Measurements from ENCODE around the gene CALD1.

The CALD1 gene

GRCh38 chr7:134900166-134900982 is 120.9 kb downstream of the CALD1 start:
- DNase-seq = no peak

GRCh38 chr7:134901389-134902020 is 122.1 kb downstream of the CALD1 start:
- no peak for DNase-seq

GRCh38 chr7:134902058-134902457 is 122.6 kb downstream of the CALD1 start:
- DNase-seq = no peak

GRCh38 chr7:134903073-134903790 is 123.8 kb downstream of the CALD1 start:
- DNase-seq = no peak

GRCh38 chr7:134905375-134905774 is 125.9 kb downstream of the CALD1 start:
- no peak for DNase-seq

GRCh38 chr7:134907000-134907399 is 127.6 kb downstream of the CALD1 start:
- DNase-seq = no peak

GRCh38 chr7:134907639-134908038 is 128.2 kb downstream of the CALD1 start:
- no peak for DNase-seq

- DNase-seq = no peak
Observed at GRCh38 chr7:134908289-134908688, 128.9 kb downstream of the CALD1 start.

- DNase-seq = no peak
Observed at GRCh38 chr7:134910214-134910890, 130.9 kb downstream of the CALD1 start.

GRCh38 chr7:134910968-134911367 is 131.5 kb downstream of the CALD1 start:
- DNase-seq = no peak

- no peak for DNase-seq
Observed at GRCh38 chr7:134916171-134916883, 136.9 kb downstream of the CALD1 start.

- DNase-seq = no peak
Observed at GRCh38 chr7:134919240-134919641, 139.8 kb downstream of the CALD1 start.

GRCh38 chr7:134920026-134920753 is 140.8 kb downstream of the CALD1 start:
- DNase-seq = no peak

- DNase-seq = no peak
Observed at GRCh38 chr7:134922720-134923704, 143.6 kb downstream of the CALD1 start.

GRCh38 chr7:134925766-134926165 is 146.3 kb downstream of the CALD1 start:
- DNase-seq = no peak

GRCh38 chr7:134926396-134926795 is 147.0 kb downstream of the CALD1 start:
- DNase-seq = no peak

GRCh38 chr7:134927076-134927475 is 147.6 kb downstream of the CALD1 start:
- DNase-seq = no peak

GRCh38 chr7:134927723-134928122 is 148.3 kb downstream of the CALD1 start:
- no peak for DNase-seq

- DNase-seq = no peak
Observed at GRCh38 chr7:134928554-134928953, 149.1 kb downstream of the CALD1 start.

- DNase-seq = no peak
Observed at GRCh38 chr7:134931487-134931886, 152.1 kb downstream of the CALD1 start.
